PC-3 (cell line): Measurements from ENCODE around the gene ENDOV.

Experiments
- EZH2 ChIP-seq: fragments of 300-600 bp; sonication (generic); IDR thresholded peaks from one replicate; pipeline ENCODE4 v1.6.1; 2017; ENCODE audit warnings: antibody characterized with exemption, mild to moderate bottlenecking, low read length; ENCODE audit not compliant: unreplicated experiment
- EZH2phosphoT487 ChIP-seq: fragments of 300-600 bp; sonication (generic); IDR thresholded peaks from 2 replicates; pipeline ENCODE4 v1.6.1; 2018; ENCODE audit warnings: mild to moderate bottlenecking, antibody characterized with exemption, low read length, borderline replicate concordance
- TF ChIP-seq, protein P1 (sequence below): fragments of 300-600 bp; sonication (generic); conservative IDR thresholded peaks from 2 replicates; pipeline ENCODE4 v1.5.1; 2017; ENCODE audit warnings: antibody characterized with exemption, low read depth, mild to moderate bottlenecking, low read length

DNA sequence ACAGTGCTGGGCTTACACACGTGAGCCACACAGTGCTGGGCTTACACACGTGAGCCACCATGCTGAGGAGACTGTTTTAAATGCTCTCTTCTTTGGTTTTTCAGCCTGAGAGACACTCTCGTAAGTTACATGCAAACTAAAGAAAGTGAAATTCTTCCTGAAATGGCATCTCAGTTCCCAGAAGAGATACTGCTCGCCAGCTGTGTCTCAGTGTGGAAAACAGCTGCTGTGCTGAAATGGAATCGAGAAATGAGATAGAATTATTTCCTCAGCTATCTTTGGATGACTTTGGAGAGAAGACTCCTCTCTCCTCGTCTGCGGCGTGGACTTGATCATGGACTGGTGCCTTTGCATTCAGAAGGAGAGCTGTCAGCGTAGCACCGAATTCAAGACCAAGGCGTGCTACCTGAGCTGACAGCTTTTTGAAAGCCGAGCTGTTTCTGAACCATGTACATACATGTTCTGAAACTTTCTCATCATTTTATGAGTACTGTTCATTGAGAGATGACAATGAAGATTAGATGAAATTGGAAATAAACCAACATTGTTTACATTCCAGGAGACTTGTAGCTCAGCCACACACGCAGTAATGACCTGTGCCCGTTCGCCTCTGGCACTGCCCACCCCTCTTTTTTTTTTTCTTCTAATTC is 21.6 kb upstream of the ENDOV start:
- TF ChIP-seq, protein P1, sequence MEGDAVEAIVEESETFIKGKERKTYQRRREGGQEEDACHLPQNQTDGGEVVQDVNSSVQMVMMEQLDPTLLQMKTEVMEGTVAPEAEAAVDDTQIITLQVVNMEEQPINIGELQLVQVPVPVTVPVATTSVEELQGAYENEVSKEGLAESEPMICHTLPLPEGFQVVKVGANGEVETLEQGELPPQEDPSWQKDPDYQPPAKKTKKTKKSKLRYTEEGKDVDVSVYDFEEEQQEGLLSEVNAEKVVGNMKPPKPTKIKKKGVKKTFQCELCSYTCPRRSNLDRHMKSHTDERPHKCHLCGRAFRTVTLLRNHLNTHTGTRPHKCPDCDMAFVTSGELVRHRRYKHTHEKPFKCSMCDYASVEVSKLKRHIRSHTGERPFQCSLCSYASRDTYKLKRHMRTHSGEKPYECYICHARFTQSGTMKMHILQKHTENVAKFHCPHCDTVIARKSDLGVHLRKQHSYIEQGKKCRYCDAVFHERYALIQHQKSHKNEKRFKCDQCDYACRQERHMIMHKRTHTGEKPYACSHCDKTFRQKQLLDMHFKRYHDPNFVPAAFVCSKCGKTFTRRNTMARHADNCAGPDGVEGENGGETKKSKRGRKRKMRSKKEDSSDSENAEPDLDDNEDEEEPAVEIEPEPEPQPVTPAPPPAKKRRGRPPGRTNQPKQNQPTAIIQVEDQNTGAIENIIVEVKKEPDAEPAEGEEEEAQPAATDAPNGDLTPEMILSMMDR = no peak
- TF ChIP-seq EZH2 (no peak), EZH2phosphoT487 (no peak)
